ENCODE results near the gene MRPL10.

Gene MRPL10

GRCh38 chr17:47808036-47808829 lies 23.1 kb downstream of the MRPL10 start:
- no peak for DNase-seq (ENCODE audit: low read depth)
- no peak for TF ChIP-seq CTCF (conservative IDR thresholded peaks at IDR 0.05; ENCODE audit: low read depth, low read length)
- no peak overlapping the region for H3K4me3 ChIP-seq (ENCODE audit: low read length)

- H3K4me3 ChIP-seq (ENCODE audit: low read length) = no peak overlapping the region
- TF ChIP-seq CTCF (conservative IDR thresholded peaks at IDR 0.05; ENCODE audit: low read depth, low read length) = no peak
- no peak for DNase-seq (ENCODE audit: low read depth)
These were observed 23.9 kb downstream of the MRPL10 start for GRCh38 chr17:47807421-47807820.

DNA sequence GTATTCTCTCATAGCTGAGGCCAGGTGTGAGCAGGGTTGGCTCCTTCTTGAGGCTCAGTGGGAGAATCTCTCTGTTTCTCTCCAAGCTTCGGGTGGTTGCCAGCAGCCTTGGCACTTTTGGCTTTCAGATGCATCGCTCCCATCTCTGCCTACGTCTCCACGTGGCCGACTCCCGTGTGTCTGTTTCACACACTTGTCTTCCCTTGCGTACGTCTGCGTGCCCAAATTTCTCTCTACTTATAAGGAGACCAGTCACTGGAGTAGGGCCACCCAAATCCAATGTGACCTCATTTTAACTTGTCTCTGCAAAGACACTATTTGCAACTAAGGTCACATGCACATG lies 24.5 kb downstream of the MRPL10 start:
- no peak overlapping the region for H3K4me3 ChIP-seq (ENCODE audit: low read length)
- DNase-seq (ENCODE audit: low read depth) = no peak
- no peak for TF ChIP-seq CTCF (conservative IDR thresholded peaks at IDR 0.05; ENCODE audit: low read depth, low read length)

DNA sequence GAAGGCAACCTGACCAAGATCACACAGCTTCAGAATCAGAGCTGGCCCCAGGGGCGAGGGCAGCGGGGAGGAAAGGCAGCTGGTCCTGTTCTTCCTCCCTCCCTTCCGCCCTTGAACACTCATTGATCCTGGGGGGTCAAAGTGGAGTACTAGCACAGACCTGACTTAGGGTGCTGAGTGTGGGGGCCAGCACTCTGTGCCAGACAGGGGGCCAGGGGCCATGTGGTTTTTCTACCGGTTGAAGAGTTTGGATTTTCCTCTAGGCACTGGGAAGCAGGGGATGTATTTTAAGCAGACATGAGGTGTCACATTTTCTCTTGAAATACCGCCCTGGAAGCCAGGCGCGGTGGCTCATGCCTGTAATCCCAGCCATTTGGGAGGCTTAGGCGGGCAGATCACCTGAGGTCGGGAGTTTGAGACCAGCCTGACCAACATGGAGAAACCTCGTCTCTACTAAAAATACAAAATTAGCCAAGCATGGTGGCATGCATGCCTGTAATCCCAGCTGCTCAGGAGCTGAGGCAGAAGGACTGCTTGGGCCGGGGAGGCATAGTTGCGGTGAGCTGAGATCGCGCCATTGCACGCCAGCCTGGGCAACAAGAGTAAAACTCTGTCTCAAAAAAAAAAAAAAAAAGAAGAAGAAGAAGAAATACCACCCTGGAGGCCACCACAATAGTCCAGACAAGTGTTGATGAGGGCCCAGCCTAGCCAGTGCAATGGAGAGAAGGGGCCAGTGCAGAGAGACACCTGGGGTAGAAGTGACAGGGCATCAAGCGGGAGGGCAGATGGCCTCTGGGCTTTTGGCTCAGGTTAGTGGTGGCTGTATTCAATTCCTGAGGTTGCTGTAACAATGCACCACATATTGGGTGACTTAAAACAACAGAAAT lies 25.1 kb downstream of the MRPL10 start:
- no peak overlapping the region for H3K4me3 ChIP-seq (ENCODE audit: low read length)
- no peak for TF ChIP-seq CTCF (conservative IDR thresholded peaks at IDR 0.05; ENCODE audit: low read depth, low read length)
- no peak for DNase-seq (ENCODE audit: low read depth)

- H3K4me3 ChIP-seq (ENCODE audit: low read length) = no peak overlapping the region
- TF ChIP-seq CTCF (conservative IDR thresholded peaks at IDR 0.05; ENCODE audit: low read depth, low read length) = no peak
- DNase-seq (ENCODE audit: low read depth) = no peak
These were observed 26.9 kb downstream of the MRPL10 start for GRCh38 chr17:47804461-47804860.

- no peak for TF ChIP-seq CTCF (conservative IDR thresholded peaks at IDR 0.05; ENCODE audit: low read depth, low read length)
- no peak overlapping the region for H3K4me3 ChIP-seq (ENCODE audit: low read length)
These were observed 27.6 kb downstream of the MRPL10 start for GRCh38 chr17:47803751-47804150.

More at GRCh38 chr17:47803751-47804150, 27.6 kb downstream of the MRPL10 start:
- no peak for DNase-seq (ENCODE audit: low read depth)
